Suppressor macrophage treated with lipopolysaccharide for 4 hours (primary cell): ENCODE results near the gene IVL.

Experiments
- DNase-seq: peaks from one replicate; pipeline ENCODE4 v3.0.0-alpha.2; 2020

The IVL gene

DNA sequence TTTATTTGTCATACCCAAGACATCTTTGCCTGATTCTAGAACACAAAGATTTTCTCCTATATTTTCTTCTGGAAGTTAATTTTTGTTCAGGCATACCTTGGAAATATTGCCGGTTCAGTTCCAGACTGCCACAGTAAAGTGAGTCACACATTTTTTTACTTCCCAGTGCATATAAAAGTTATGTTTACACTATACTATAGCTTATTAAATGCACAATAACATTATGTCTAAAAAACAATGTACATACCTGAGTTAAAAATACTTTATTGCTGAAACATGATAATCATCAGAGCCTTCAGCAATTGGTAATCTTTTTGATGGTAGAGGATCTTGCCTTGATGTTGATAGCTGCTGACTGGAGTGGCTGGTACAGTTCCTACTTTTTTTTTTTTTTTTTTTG is 20.2 kb upstream of the IVL start:
- no peak for DNase-seq

DNA sequence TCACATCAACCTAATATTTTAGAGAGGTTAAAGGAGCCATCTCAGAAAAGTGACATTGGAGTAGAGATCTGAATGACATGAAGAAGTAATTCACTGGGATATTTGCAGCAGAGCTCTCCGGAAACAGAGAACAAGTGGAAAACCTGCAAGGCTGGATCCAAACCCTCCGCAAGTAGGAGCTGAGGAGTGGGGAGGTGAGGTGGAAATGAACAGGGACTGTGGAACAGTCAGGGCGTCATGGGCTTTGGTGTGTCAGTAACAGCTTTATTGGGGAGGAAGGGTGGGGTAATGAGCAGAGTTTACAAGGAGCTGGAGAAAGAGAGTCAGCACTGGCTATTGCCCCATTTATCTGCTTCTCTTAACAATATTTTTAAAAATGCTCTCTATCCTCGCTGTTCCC is 9.3 kb upstream of the IVL start:
- no peak for DNase-seq

DNA sequence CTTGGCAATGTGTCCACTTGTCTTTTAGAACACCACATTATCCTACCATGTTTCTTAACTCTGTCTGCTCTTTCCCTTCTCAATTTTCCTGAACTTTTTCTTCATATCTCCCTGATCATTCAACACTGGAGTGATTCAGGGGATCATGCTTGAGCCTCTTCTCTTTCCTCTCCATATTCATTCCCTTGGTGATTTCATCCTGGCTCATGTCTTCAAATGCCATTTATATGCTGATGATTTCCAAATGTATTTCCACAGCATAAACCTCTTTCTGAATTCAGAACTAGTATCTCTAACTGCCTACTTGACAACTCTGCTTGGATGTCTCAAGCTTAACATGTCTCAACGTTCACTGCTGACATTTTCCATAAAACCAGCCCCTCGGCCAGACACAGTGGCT is 8.5 kb upstream of the IVL start:
- DNase-seq = no peak

DNA sequence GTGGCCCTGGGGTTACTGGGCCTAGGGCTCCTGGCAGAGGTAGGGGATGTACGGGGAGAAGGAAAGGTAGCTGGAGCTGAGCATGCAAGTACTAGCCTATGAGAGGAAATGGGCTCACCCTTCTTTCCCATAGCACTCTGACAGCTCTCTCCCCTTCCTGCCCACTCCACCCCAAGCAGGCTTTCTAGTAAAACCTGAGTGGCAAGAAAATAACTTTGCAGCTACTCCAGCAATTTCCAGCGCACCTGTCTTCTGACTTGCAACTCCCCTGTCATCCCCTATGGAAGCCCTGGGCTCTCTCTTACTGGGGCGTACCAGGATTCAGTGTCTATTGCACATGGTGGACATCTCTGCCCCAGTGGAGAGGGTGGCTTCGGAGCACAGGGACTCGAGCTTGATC is 6.7 kb upstream of the IVL start:
- DNase-seq = no peak

DNA sequence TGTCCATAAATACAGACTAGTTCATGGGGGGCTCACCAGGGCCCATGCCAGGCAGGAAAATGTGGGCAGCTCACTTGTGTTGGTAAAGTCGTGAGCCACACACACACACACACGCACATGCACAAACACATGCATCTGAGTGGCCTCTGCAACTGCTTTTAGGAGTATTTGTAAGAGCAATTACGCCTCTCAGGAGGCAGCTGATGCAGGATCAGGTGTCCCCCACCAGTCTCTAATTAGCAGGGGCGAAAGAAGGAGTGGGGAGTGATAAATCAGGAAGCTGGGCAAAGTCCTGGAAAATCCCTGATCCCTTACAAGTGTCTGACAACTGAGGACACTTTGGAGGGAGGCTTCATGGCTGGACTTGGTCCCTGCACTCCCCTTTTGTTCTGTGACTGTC is 5.7 kb upstream of the IVL start:
- DNase-seq = no peak

DNA sequence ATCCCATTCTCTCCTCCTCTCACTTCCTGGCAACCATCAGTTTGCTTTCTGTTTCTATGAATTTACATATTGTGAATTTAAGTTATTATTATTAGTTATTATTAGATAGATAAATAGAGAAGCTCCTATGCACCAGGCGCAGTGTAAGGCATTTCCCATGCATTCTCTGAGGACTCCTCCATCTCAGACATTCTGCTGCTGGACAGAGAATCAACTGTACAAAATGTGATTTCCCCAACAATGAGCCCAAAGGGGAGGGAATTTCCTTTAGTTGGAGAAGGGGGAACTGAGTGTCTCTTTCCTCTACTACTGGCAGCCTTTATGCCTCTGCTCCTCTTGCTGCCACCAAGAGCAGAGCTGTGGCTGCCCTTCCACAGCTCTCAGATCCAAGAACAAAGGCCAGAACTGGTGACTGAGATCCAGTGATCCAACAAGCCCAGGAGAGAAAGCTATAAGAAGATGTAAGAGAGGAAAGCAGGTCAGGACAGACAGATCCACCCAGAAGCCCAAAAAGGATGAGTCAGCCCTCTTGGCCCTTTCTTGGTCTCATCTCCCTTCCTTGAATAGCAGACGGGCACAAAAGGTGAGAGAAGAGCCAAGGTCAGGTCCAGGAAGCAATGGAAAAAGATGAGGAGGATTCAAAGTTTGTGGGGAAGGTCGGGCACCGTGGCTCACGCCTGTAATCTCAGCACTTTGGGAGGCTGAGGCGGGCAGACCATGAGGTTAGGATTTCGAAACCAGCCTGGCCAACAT is 3.5 kb upstream of the IVL start:
- DNase-seq = no peak

DNA sequence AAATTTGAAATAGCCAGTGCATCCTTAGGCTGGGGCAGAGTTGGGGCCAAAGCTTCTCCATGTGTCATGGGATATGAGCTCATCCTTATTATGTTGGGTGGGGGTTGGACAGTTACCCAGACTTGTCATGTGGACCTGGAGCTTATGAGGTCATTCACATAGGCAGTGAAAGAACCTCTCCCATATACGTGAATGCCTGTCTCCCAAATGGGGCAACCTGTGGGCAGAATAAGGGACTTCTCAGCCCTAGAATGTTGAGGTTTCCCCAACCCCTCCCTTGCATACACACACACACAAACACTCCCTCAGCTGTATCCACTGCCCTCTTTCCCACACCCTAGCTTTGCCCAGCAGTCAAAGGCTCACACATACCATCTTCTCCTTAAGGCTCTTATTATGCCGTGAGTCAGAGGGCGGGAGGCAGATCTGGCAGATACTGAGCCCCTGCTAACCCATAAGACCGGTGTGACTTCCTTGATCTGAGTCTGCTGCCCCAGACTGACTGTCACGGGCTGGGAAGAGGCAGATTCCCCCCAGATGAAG is 2.3 kb upstream of the IVL start:
- peak; percentile 7 for DNase-seq

DNA sequence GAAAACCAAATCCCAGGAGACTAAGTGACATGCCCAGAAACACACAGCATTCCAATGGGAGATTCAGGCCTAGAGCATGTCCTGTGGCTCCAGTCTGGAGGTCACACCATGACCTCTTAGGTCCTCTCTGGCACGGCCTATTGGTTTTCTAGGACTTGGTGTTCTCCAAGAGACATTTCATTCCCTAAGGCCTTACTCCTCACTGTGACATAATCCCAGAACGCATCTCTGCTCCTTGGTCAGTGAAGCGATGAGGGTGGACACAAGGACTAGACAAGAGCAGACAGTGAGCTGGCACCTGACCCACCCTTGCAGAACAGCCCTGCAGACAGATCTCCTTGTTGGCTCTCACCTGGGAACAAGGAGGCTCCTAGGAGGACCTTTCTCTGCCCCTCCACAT is 860 bp downstream of the IVL start:
- no peak for DNase-seq

DNA sequence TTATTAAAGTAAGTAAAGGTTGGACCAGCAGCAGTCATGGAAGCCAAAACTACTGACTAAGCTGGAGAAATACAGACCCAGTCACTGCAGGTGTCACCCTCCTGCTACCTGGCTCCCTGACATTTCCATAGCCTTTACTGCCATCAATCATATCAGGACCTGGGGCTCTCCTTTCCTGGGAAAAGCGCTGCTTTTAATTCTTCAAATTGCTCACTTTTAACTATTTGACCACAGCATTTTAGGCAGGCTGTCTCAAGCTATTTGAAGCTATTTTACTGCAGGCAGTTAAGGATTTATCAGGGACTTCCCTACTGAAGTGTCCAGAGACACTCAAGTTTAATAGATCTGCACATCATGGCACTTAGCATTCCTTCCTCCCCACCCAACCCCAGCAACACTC is 4.1 kb downstream of the IVL start:
- no peak for DNase-seq

DNA sequence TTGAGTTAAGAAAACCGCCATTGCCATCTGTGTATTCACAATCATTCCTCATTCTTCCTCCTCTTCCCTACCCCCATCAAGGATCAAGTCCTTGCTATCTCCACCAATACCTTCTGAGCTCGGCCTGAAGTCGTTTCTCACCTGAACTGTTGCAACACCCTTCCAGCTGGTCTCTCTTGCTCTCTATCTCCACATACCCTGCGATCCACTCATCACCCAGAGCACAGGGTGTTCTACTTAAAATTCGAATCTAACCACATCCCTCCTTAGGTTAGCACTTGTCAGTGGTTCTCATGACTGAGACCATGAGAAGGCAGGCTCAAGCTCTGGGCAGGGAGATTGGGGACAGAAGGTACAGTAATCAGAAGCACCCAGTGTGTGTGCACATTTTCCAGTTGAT is 4.6 kb downstream of the IVL start:
- no peak for DNase-seq

DNA sequence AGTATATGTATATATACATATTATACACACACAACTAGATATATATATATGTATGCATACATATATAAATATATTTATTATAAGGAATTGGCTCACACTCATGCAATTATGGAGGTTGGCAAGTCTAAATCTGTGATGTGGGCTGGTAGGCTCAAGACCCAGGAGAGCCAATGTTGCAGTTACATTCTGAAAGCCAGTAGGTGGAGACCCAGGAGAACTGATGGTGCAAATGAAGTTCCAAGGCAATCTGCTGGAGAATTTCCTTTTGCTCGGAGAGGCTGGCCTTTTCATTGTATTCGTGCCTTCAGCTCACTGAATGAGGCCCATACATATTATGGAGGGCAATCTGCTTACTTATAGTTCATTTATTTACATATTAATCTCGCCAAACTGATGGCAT is 9.4 kb downstream of the IVL start:
- DNase-seq = no peak

DNA sequence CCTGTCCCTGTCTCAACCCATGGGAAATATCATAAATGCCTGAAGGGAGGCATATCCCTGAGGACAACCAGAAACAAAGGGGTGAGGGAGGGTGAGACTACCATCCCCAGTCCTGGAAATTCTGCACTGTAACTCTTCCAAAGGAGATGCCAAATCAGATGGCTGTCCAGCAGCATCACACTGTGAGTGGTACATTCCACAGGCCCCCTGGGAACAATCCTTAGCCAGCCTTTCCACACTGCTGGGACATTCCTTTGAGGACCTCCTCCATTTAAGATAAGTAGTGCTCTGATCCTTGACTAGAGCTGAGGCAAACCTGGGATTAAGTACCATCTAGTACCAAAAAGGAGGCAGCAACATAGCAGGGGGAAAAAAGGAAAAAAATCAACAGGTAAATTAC is 10.7 kb downstream of the IVL start:
- no peak for DNase-seq

DNA sequence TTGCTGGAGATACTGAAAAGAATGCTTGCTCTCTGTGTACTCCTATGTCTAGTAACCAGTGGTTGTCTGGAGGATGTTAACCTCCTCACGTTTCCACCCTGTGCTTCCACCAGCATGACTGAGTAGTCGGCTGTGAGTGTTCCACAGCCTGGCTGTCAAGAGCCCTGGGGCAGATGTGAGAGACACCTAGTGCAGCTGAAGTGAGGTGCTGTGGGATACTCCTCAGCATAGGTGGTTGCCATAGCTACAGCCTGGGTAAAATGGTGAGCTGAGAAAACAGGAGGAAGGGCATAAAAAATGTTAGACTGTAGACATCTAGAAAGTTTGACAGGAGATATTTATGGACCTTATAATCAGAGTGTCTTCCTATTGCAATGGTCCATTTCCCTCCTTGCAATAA is 15.8 kb downstream of the IVL start:
- DNase-seq = no peak

DNA sequence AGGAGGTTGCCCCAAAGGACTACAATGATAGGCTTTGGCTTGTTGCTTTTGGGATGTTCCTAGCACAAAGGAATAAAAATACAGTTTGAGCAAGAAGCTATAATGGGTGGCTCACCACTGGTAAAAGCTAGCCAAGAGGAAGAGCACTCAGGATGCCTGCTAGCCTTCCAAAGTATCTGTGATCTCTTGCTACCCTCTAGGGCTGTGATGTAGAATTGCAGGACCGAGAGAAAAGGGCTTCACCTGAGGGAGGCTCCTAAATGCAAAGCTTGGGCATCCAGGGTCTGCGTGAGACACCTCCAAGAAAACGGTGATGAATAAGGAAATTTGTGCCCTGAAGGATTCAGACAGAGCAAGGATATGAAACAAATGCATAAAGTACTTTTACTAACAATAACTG is 17.7 kb downstream of the IVL start:
- peak; percentile 16 for DNase-seq

DNA sequence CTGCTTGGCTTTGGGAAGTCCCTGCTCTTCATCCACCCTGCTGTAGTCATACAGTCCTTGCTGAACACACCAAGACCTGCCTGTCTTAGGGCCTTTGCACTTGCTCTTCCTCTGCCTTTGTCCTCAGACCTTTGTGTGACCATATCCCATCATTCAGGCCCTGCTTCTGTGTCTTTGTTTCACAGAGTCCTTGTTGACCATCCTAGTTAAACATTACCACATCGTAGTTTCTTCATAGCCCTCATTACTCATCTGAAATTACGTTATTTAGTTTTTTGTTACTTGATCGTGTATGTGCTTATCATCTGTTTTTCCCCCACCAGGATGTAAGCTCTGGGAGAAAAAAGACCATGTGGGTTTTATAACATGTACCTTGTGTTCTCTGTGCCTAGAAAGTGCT is 20.3 kb downstream of the IVL start:
- DNase-seq = no peak

DNA sequence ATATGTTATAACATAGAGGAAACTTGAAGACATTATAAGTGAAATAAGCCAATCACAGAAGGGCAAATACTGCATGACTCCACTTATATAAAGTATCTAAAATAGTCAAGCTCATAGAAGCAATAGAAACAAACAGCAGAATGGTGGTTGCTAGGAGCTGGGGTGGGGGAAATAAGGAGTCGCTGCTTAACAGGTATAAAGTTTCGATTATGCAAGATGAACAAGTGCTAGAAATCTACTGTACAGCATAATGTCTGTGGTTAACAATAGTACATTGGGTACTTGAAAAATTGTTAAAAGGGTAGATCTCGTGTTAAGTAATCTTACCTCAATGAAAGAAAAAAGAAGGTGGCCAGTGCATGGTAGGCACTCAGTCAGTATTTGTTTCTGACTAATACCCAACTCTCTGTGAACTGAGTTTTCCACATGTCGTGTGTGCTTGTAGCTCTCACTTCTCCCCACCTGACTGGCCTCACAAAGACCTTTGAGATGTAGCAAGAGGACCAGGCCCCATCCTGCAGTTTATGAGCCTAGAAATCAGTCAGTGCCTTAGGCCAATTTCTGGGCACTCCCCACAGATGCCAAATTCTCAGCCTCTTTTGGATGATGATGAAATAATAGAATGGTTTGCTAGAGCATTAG is 23.9 kb downstream of the IVL start:
- DNase-seq = no peak

DNA sequence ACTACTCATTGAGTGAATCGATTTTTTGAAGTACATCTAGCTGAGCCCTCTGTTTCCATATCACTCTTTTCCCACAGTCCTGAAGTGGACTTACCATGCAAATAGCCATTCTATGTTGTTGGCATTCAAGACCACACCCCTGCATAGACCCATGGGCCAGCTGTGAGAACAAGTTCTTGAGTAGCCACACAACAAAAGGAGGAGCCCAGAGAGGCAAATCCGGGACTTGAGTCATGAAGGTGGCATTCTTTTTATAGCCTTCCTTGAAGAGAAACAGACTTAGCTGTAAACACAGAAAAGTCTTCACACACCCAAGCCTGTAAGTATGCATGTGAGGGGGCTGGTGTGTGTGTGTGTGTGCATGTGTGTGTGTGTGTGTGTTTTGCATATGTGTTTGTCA is 24.9 kb downstream of the IVL start:
- no peak for DNase-seq

DNA sequence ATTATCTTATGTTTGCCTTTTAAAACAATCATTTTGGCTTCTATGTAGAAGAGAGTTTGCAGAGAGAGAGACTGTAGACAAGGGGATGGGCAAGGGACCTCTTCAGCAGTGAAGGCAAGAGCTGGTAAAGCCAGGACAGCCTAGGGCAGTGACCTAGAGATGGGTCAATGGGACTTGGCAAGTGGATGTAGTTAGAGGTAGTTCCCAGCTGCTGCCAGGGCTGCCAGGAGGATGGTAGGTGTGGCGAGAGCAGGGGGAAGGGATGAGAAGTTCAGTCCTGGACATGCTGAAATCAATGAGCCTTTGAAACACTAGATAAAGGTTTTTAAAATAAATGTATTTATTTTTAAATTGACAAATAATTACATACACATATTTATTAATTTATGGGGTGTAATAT is 32.3 kb downstream of the IVL start:
- no peak for DNase-seq

DNA sequence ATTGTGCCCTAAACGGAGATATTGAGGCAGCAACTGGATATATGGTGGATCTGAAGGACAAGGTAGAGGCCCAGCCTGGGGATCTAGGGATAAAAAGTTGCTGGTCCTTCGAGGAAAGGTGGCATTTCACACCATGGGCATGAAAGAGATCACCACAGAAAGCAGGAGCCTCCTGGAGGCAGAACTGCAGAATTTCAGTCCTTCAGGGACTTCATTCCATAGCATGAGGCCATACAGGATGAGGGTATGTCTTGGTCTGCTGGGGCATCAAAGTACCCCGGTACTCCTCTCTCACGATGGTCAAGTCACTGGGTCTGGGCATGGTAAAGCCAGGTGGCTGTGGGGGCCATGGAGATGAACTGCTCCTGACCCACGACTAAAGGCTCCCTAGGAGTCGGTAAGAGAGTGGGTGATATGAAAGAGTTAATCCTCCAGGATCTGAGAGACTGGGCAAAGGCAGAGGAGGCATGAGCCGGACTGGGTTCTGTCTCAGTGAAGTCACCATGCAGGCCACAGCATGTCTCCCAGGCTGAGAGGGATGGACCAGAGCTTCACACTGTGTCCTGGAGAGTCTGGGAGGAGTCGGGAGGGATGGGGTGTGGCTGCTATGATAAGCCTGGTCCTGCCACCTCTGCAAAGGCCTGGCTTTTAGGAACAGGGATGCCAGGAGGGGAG is 32.8 kb downstream of the IVL start:
- no peak for DNase-seq

DNA sequence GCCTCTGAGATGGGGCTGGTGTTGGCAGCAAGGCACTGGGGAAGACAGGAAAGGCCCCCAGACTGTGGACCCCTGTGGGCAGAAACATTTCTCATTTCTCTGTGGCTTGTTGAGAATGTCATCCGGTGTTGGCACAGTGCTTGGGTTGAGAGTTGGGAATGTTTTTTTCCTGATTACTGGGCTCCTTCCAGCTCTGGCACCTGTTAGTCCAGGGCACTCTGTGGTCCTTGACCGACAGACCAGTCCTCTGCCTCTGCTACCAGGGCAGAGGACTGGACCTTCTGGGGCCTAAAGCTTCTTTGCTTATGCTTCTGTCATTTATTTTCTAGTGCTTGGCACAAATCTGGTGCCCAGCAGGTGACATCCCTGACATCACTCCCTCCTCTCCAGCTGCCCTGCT is 33.8 kb downstream of the IVL start:
- no peak for DNase-seq

DNA sequence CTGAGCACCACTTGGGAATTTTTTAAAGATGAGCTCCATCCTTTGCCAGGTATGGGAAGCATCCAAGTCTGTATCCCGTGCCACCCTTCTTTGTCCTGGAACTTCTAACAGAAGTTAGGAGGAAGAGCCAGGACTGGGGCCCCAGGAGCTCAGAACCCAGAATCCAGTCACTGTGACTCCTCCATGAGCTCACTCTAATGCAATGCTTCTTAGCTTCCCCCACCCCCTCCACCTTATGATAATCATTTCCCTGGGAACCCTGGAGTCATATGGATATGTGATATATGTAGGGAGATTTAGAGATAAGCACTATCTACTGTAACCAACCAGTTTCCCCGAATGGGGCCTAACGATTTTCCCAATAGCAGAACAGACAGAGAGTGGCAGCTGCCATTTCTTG is 37.9 kb downstream of the IVL start:
- DNase-seq = no peak

DNA sequence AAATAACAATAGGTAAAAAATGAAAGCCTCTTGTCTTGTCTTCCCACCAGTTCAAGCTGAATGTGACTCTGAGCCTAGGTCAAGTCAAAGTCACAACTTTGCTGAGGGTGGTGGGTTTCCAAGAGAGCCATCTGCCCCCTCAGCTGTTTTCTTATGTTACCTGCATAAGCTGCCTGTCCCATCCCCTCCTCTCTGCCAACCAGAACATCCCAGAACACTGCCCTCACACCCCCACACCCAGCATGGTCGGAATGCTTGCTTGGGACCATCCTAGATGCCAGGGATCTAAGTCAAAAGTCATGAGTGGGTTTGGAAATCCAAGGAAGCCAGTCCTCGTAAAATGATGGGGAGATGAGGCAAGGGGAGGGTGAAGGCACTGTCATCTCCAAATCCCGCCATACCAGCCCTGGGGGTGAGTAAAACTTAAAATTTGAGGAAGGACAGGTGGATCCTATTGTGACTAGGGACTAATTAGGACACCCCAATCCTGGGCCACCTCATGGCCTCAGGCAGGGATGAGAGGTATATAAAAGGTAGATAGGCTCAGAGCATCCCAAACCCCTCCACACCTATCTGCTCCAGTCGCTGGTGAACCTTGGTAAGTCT is 38.4 kb downstream of the IVL start, which contains the start of gene SPRR5:
Gene SPRR5 (plus strand): TSS at position 556 of the 606 bp plus-strand sequence. CDS start 1,349 bp downstream, outside the sequence.
- no peak for DNase-seq

DNA sequence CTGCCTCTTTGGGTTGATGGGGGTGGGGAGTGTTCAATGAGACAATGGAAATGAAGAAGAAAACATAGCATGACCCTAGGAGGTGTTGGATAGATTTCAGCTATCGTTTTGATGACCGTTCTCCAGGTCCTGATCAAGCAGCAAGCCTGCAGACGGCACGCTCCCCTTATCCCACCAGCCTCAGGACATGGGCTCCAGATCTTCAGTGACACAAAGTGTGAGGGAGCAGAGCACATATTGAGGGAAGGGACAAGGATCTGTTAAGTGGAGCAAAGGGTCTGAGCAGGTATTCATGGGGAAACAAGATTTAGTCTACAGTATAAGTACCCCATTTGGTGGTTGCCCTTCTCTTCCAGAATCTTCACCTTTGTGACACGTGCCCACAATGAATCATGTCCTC is 43.4 kb downstream of the IVL start:
- no peak for DNase-seq

DNA sequence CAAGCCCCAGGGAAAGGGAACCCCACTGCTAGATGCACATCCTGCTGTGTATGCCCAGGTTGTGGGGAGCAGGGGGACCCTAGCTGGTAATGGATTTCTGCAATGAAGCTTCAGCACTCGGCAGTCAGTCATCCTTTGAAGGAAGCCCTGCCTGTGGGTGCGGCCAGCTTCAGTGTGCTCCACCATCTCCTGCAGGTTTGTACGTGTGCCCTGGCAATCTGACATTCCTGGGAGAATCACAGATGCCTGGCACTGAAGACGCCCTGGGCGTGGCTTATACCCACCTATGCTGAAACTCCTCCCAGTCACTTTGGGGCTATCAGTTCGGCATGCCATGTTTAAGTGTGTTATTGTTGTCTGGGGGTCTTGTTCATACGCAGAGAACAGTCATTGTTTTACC is 45.4 kb downstream of the IVL start:
- no peak for DNase-seq
